DOHH2 (cell line): ENCODE data around the gene GIPC3.

ENCODE experiments used
- CTCF ChIP-seq: fragments of 200-600 bp; sonication (generic); IDR thresholded peaks from one replicate; pipeline ENCODE4 v1.5.1; 2014; ENCODE audit warnings: antibody characterized with exemption, mild to moderate bottlenecking, low read depth, low read length; ENCODE audit not compliant: poor library complexity, severe bottlenecking
- EZH2phosphoT487 ChIP-seq: fragments of 200-600 bp; sonication (generic); IDR thresholded peaks from 2 replicates; pipeline ENCODE4 v1.6.1; 2017; ENCODE audit warnings: borderline replicate concordance, mild to moderate bottlenecking, antibody characterized with exemption, low read length, moderate library complexity, mixed read lengths

GRCh38 chr19:3634496-3635045 is 49.3 kb downstream of the GIPC3 start:
- no peak for TF ChIP-seq CTCF
- TF ChIP-seq EZH2phosphoT487: no peak
